ENCODE data around the gene PXMP4. TPM values are rescaled to one million over a fixed set of nuclear protein-coding genes. Genes with fewer than 3 reads are reported as not detected.

The PXMP4 gene
- total RNA-seq, 2 experiments from 2014 or later, result 3.6 to 4.1 TPM

- ChIA-PET POLR2A (interaction anchor here (1.0 to 4.0 kb wide), 7 partner anchors 10 to 225 kb away, joined by 3 to 45 read pairs (median 23); partner anchors contain the start of genes CBFA2T2, PXMP4, SNTA1 and ZNF341), CTCF (interaction anchor here (1.2 to 3.3 kb wide), 6 partner anchors 10 to 296 kb away, joined by 3 to 15 read pairs (median 12); partner anchors contain the start of genes E2F1 and SNTA1)
- Mint-ChIP-seq H3K4me1 (ENCODE audit: low read depth) (peaks cover 32% of the 10 kb centered on the region), H3K9me3 (no peaks in the 10 kb centered on the region), H3K36me3 (ENCODE audit: low read depth) (no peaks in the 10 kb centered on the region), H3K4me3 (peak overlapping the region; percentile 75), H3K27ac (no peak overlapping the region), H3K27me3 (no peaks in the 10 kb centered on the region)
- intact Hi-C loops (cut with DNase I, micrococcal nuclease), result loop anchor here (2.0 to 10.0 kb wide), 3 partner anchors 66 to 1714 kb away; partner anchors contain the start of genes PDRG1 (in 1 of the 2) and ZNF341 (in 1 of the 2)
- ATAC-seq (ENCODE audit: poor library complexity) (no peak), DNase-seq (no peak)
- no peaks in the 10 kb centered on the region for H3K9me3 ChIP-seq (ENCODE audit: control insufficient read depth in 1 of 2, insufficient read depth in 1 of 2, low read length in 2 of 2)
- TF ChIP-seq CTCF (IDR thresholded peaks at IDR 0.05), result no peak
- no peak overlapping the region for H3K27ac ChIP-seq (ENCODE audit: low read depth in 1 of 2, low read length in 2 of 2)
- H3K4me1 ChIP-seq (ENCODE audit: insufficient read depth, low read length), result peaks cover 53% of the 10 kb centered on the region
- H3K36me3 ChIP-seq (ENCODE audit: insufficient read depth, low read length), result no peaks in the 10 kb centered on the region
- H3K27me3 ChIP-seq (ENCODE audit: control insufficient read depth in 1 of 2, insufficient read depth in 2 of 2, low read length in 2 of 2), result no peaks in the 10 kb centered on the region
- H3K4me3 ChIP-seq (ENCODE audit: low read length), result no peak overlapping the region
Observed at GRCh38 chr20:33669224-33669623, 50.9 kb downstream of the PXMP4 start.

- DNase-seq, result no peak
- Histone ChIP-seq H3K4me1 (ENCODE audit: insufficient read depth, low read length) (peaks cover 54% of the 10 kb centered on the region), H3K4me3 (ENCODE audit: low read length) (no peak overlapping the region), H3K36me3 (ENCODE audit: insufficient read depth, low read length) (no peaks in the 10 kb centered on the region), H3K27ac (ENCODE audit: low read depth in 1 of 2, low read length in 2 of 2) (no peak overlapping the region), H3K9me3 (ENCODE audit: control insufficient read depth in 1 of 2, insufficient read depth in 1 of 2, low read length in 2 of 2) (no peaks in the 10 kb centered on the region), H3K27me3 (ENCODE audit: control insufficient read depth in 1 of 2, insufficient read depth in 2 of 2, low read length in 2 of 2) (no peaks in the 10 kb centered on the region)
- no peaks in the 10 kb centered on the region for H3K9me3 Mint-ChIP-seq
- intact Hi-C loops (cut with DNase I, micrococcal nuclease), result loop anchor here (1.0 to 10.0 kb wide), 4 partner anchors 66 to 1714 kb away; partner anchors contain the start of genes PDRG1 (in 1 of the 2) and ZNF341 (in 1 of the 2)
- no peak for ATAC-seq (ENCODE audit: poor library complexity)
- H3K27me3 Mint-ChIP-seq, result no peaks in the 10 kb centered on the region
- H3K36me3 Mint-ChIP-seq (ENCODE audit: low read depth), result no peaks in the 10 kb centered on the region
- ChIA-PET CTCF (interaction anchor here (1.1 to 3.3 kb wide), 27 partner anchors 9 to 296 kb away, joined by 3 to 30 read pairs (median 6); partner anchors contain the start of genes CBFA2T2, E2F1, PXMP4 and SNTA1), POLR2A (interaction anchor here (1.0 to 4.0 kb wide), 10 partner anchors 11 to 267 kb away, joined by 3 to 45 read pairs (median 17); partner anchors contain the start of genes CBFA2T2, CDK5RAP1, PXMP4 and SNTA1)
- peak overlapping the region; percentile 49 for H3K27ac Mint-ChIP-seq
- H3K4me1 Mint-ChIP-seq (ENCODE audit: low read depth), result peaks cover 37% of the 10 kb centered on the region
- peak overlapping the region; percentile 75 for H3K4me3 Mint-ChIP-seq
- TF ChIP-seq CTCF (IDR thresholded peaks at IDR 0.05), result no peak
Observed at GRCh38 chr20:33668466-33669155, 51.5 kb downstream of the PXMP4 start.

- H3K4me1 Mint-ChIP-seq (ENCODE audit: low read depth), result peaks cover 33% of the 10 kb centered on the region
- TF ChIP-seq CTCF (IDR thresholded peaks at IDR 0.05), result peak; percentile 88
- H3K27me3 ChIP-seq (ENCODE audit: control insufficient read depth in 1 of 2, insufficient read depth in 2 of 2, low read length in 2 of 2), result no peaks in the 10 kb centered on the region
- no peaks in the 10 kb centered on the region for H3K9me3 ChIP-seq (ENCODE audit: control insufficient read depth in 1 of 2, insufficient read depth in 1 of 2, low read length in 2 of 2)
- ChIA-PET POLR2A (interaction anchor here (0.6 to 4.0 kb wide), 13 partner anchors 12 to 267 kb away, joined by 3 to 45 read pairs (median 7); partner anchors contain the start of genes CBFA2T2, CDK5RAP1, PXMP4 and SNTA1), CTCF (interaction anchor here (0.6 to 3.3 kb wide), 44 partner anchors 10 to 295 kb away, joined by 3 to 30 read pairs (median 4); partner anchors contain the start of genes CBFA2T2, CDK5RAP1, E2F1 and PXMP4)
- DNase-seq (peak; percentile 54 to 90 (median 70)), ATAC-seq (ENCODE audit: poor library complexity) (peak; percentile 61)
- no peaks in the 10 kb centered on the region for H3K27me3 Mint-ChIP-seq
- no peaks in the 10 kb centered on the region for H3K9me3 Mint-ChIP-seq
- H3K36me3 ChIP-seq (ENCODE audit: insufficient read depth, low read length), result no peaks in the 10 kb centered on the region
- H3K4me3 Mint-ChIP-seq, result peak overlapping the region; percentile 75
- peak overlapping the region; percentile 49 for H3K27ac Mint-ChIP-seq
- H3K36me3 Mint-ChIP-seq (ENCODE audit: low read depth), result no peaks in the 10 kb centered on the region
- no peak overlapping the region for H3K27ac ChIP-seq (ENCODE audit: low read depth in 1 of 2, low read length in 2 of 2)
- H3K4me3 ChIP-seq (ENCODE audit: low read length), result peak overlapping the region; percentile 72
- peaks cover 52% of the 10 kb centered on the region for H3K4me1 ChIP-seq (ENCODE audit: insufficient read depth, low read length)
- intact Hi-C loops (cut with DNase I, micrococcal nuclease), result loop anchor here (1.0 to 10.0 kb wide), 4 partner anchors 67 to 1713 kb away; partner anchors contain the start of genes PDRG1 (in 1 of the 2) and ZNF341 (in 1 of the 2)
Observed at GRCh38 chr20:33667676-33668465, 52.2 kb downstream of the PXMP4 start.
